PC-9 (cell line): ENCODE measurements around the gene F3. TPM values are rescaled to one million over a fixed set of nuclear protein-coding genes. Genes with fewer than 3 reads are reported as not detected.
"Not testable (repeated sequence)": the region's sequence is repeated elsewhere in the genome, so short reads cannot be mapped to it uniquely, and the experiment has no call there.

Experiments
- BruUV-seq: library from RNA; stranded (reverse); fragments of 400-500 nt; replicated peaks from 2 replicates; lab custom pipeline; 2021; lab: Mats Ljungman, UMichigan
- CTCF ChIA-PET: fragments of 300-600 bp; sonication (Branson Sonifier 250); formaldehyde crosslinking; loops from one replicate; lab custom pipeline; 2022; ENCODE audit warnings: antibody characterized with exemption; lab: Charles Lee
- POLR2A ChIA-PET: fragments of 300-600 bp; sonication (Branson Sonifier 250); formaldehyde crosslinking; loops from one replicate; lab custom pipeline; 2022; ENCODE audit warnings: antibody characterized with exemption; ENCODE audit not compliant: unreplicated experiment; lab: Charles Lee
- DNase-seq, 2 experiments: peaks; one replicate each; pipeline versions ENCODE4 v3.0.0 to v3.0.0-alpha.2; 2015 to 2022; ENCODE audit warnings: mixed read lengths in 1 of 2
- H2AFZ ChIP-seq: fragments of 200-600 bp; sonication (generic); 2 replicates; pipeline ENCODE4 v1.8.1; 2017; ENCODE audit warnings: antibody characterized with exemption
- H3F3A ChIP-seq: fragments of 200-600 bp; sonication (generic); 2 replicates; pipeline ENCODE4 v1.8.1; 2017; ENCODE audit warnings: antibody characterized with exemption, mild to moderate bottlenecking, low read depth; ENCODE audit not compliant: insufficient read depth
- H3K27ac ChIP-seq: fragments of 200-600 bp; sonication (generic); 2 replicates; pipeline ENCODE4 v1.6.1; 2016; ENCODE audit warnings: mixed run types
- H3K27me3 ChIP-seq: fragments of 200-600 bp; sonication (generic); 2 replicates; pipeline ENCODE4 v1.6.1; 2016; ENCODE audit warnings: low read depth, mixed run types; ENCODE audit not compliant: insufficient read depth
- H3K36me3 ChIP-seq: fragments of 200-600 bp; sonication (generic); 2 replicates; pipeline ENCODE4 v1.6.1; 2016; ENCODE audit warnings: low read depth, mixed run types
- H3K4me1 ChIP-seq: fragments of 200-600 bp; sonication (generic); replicated peaks from 2 replicates; pipeline ENCODE4 v1.6.1; 2016; ENCODE audit warnings: mixed run types; ENCODE audit not compliant: insufficient read depth
- H3K4me2 ChIP-seq: fragments of 200-600 bp; sonication (generic); 2 replicates; pipeline ENCODE4 v1.6.1; 2017; ENCODE audit warnings: mixed run types
- H3K4me3 ChIP-seq: fragments of 200-600 bp; sonication (generic); 2 replicates; pipeline ENCODE4 v1.6.1; 2016; ENCODE audit warnings: mixed run types
- H3K79me2 ChIP-seq: fragments of 200-600 bp; sonication (generic); 2 replicates; pipeline ENCODE4 v1.6.1; 2017; ENCODE audit warnings: low read depth, mixed run types
- H3K9me2 ChIP-seq: fragments of 200-600 bp; sonication (generic); 2 replicates; pipeline ENCODE4 v1.8.1; 2017; ENCODE audit warnings: mild to moderate bottlenecking; ENCODE audit not compliant: insufficient read depth
- H3K9me3 ChIP-seq: fragments of 200-600 bp; sonication (generic); 2 replicates; pipeline ENCODE4 v1.8.1; 2016; ENCODE audit warnings: low read depth; ENCODE audit not compliant: insufficient read depth
- H4K20me1 ChIP-seq: fragments of 200-600 bp; sonication (generic); 2 replicates; pipeline ENCODE4 v1.8.1; 2017; ENCODE audit not compliant: insufficient read depth
- EZH2 ChIP-seq: fragments of 200-600 bp; sonication (generic); IDR thresholded peaks from 2 replicates; pipeline ENCODE4 v1.8.0; 2017; ENCODE audit warnings: antibody characterized with exemption, low read depth
- intact Hi-C: fragments of 100-400 bp; cut with micrococcal nuclease; formaldehyde crosslinking; loops from one replicate; pipeline ENCODE4 v1.10.0; 2022; ENCODE audit not compliant: unreplicated experiment
- total RNA-seq: library from RNA; stranded (reverse); gene quantifications from 2 replicates; pipeline ENCODE4 v1.2.3, GENCODE V29; 2021
- TF ChIP-seq, protein P1 (sequence below): fragments of 200-600 bp; sonication (generic); conservative IDR thresholded peaks from 2 replicates; pipeline ENCODE4 v1.6.1; 2017; ENCODE audit warnings: mixed run types, antibody characterized with exemption, mild to moderate bottlenecking, moderate library complexity

Gene F3
- total RNA-seq, 1 experiment from 2014 or later: 335 TPM

DNA sequence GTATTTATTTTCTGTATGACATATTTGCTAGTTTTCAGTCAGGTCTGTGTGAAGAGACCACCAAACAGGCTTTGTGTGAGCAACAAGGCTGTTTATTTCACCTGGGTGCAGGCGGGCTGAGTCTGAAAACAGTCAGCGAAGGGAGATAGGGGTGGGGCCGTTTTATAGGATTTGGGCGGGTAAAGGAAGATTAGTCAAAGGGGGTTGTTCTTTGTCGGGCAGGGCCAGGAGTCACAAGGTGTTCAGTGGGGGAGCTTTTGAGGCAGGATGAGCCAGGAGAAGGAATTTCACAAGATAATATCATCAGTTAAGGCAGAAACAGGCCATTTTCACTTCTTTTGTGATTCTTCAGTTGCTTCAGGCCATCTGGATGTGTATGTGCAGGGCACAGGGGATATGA is 24.9 kb upstream of the F3 start:
- DNase-seq, H3K9me2 ChIP-seq: not testable (repeated sequence)

GRCh38 chr1:94565901-94566300 is 24.3 kb upstream of the F3 start:
- peaks cover 19% of the 10 kb centered on the region for H3F3A ChIP-seq

More for the DNA sequence above, 24.9 kb upstream of the F3 start:
- H3K27ac ChIP-seq, H3K27me3 ChIP-seq, H3K79me2 ChIP-seq, POLR2A ChIA-PET, H2AFZ ChIP-seq, H4K20me1 ChIP-seq, H3K4me2 ChIP-seq, H3K36me3 ChIP-seq, BruUV-seq, CTCF ChIA-PET, H3K4me3 ChIP-seq, intact Hi-C loops: not testable (repeated sequence)
- peaks cover 28% of the 10 kb centered on the region for H3K4me1 ChIP-seq
- peaks cover 19% of the 10 kb centered on the region for H3F3A ChIP-seq
- peaks cover 20% of the 10 kb centered on the region; the same call in 1 of the 2 replicates for H3K9me3 ChIP-seq

DNA sequence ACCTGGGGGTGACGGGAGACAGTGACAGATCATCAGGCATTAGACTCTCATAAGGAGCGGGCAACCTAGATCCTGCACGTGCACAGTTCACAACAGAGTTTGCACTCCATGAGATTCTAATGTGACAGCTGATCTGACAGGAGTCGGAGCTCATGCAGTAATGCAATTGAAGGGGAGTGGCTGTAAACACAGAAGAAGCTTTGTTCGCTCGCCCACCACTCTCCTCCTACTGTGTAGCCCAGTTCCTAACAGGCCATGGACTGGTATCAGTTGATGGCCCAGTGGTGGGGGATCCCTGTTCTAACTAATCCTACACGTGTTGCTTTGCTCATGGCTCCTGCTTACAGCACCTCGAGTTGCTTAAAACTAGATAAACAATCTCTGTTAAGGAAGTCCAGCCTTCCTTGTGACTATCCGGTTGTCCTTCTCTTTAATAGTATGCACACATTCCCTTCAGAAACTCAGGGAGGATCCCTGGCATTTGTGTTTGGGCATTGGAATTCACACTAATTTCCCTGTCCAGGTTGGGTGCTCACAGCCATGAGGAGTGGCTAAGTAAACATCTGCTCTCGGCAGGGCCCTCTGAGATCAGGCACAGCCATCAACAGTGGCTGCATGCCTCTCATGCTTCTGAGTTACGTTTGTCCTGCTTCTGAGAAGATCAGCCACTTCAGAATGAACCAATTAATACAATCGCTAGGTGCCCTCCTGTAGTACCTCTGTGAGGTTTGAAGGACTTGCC is 21.1 kb upstream of the F3 start:
- ChIA-PET CTCF (interaction anchor here (0.6 kb wide), 1 partner anchor 176 kb away, joined by 3 read pairs; no protein-coding TSS in a partner anchor), POLR2A (interaction anchor here (0.7 to 1.0 kb wide), 2 partner anchors 14 to 21 kb away, joined by 3 to 6 read pairs; partner anchors contain the start of gene F3)
- peaks cover 13% of the 10 kb centered on the region; the same call in 1 of the 2 replicates for H3K9me3 ChIP-seq
- peaks cover 39% of the 10 kb centered on the region for H3K4me1 ChIP-seq
- H3K36me3 ChIP-seq: no peaks in the 10 kb centered on the region
- peak overlapping the region; percentile 54 for H3K4me2 ChIP-seq
- no TSS peak for BruUV-seq
- no peaks in the 10 kb centered on the region for H3K9me2 ChIP-seq
- DNase-seq: peak; percentile 75 to 94
- H3F3A ChIP-seq: peaks cover 30% of the 10 kb centered on the region
- peak overlapping the region; percentile 65 for H3K27ac ChIP-seq
- no peaks in the 10 kb centered on the region for H3K79me2 ChIP-seq
- intact Hi-C loops: loop anchor here (1.0 to 2.0 kb wide), 4 partner anchors 18 to 59 kb away; no protein-coding TSS in a partner anchor
- H4K20me1 ChIP-seq: no peaks in the 10 kb centered on the region
- H3K27me3 ChIP-seq: no peaks in the 10 kb centered on the region
- peak overlapping the region; percentile 73 for H2AFZ ChIP-seq
- no peak overlapping the region; the same call in 1 of the 2 replicates for H3K4me3 ChIP-seq
- TF ChIP-seq EZH2: no peak
- TF ChIP-seq, protein P1, sequence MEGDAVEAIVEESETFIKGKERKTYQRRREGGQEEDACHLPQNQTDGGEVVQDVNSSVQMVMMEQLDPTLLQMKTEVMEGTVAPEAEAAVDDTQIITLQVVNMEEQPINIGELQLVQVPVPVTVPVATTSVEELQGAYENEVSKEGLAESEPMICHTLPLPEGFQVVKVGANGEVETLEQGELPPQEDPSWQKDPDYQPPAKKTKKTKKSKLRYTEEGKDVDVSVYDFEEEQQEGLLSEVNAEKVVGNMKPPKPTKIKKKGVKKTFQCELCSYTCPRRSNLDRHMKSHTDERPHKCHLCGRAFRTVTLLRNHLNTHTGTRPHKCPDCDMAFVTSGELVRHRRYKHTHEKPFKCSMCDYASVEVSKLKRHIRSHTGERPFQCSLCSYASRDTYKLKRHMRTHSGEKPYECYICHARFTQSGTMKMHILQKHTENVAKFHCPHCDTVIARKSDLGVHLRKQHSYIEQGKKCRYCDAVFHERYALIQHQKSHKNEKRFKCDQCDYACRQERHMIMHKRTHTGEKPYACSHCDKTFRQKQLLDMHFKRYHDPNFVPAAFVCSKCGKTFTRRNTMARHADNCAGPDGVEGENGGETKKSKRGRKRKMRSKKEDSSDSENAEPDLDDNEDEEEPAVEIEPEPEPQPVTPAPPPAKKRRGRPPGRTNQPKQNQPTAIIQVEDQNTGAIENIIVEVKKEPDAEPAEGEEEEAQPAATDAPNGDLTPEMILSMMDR: no peak

More at GRCh38 chr1:94565901-94566300, 24.3 kb upstream of the F3 start:
- Histone ChIP-seq H4K20me1 (no peaks in the 10 kb centered on the region), H3K4me2 (no peak overlapping the region), H3K36me3 (no peaks in the 10 kb centered on the region), H3K27ac (no peak overlapping the region), H3K9me2 (no peaks in the 10 kb centered on the region), H3K9me3 (peaks cover 20% of the 10 kb centered on the region; the same call in 1 of the 2 replicates), H3K79me2 (no peaks in the 10 kb centered on the region), H3K4me3 (no peak overlapping the region), H2AFZ (no peak overlapping the region), H3K4me1 (peaks cover 29% of the 10 kb centered on the region), H3K27me3 (no peaks in the 10 kb centered on the region)
- intact Hi-C loops: no loop called here
- POLR2A ChIA-PET: interaction anchor here (0.7 kb wide), 1 partner anchor 58 kb away, joined by 4 read pairs; no protein-coding TSS in a partner anchor
- no TSS peak for BruUV-seq
- no peak for TF ChIP-seq EZH2
- TF ChIP-seq, protein P1: no peak
- DNase-seq: no peak
- CTCF ChIA-PET: no interaction called here
